GM19099 (cell line): Measurements from ENCODE around the gene PDE1A.

Experiments used
- POLR2A ChIP-seq: IDR thresholded peaks from 3 replicates; pipeline ENCODE4 v1.6.1; 2011; ENCODE audit warnings: low read depth; ENCODE audit not compliant: insufficient read length; ENCODE audit errors: extremely low read depth

PDE1A gene

DNA sequence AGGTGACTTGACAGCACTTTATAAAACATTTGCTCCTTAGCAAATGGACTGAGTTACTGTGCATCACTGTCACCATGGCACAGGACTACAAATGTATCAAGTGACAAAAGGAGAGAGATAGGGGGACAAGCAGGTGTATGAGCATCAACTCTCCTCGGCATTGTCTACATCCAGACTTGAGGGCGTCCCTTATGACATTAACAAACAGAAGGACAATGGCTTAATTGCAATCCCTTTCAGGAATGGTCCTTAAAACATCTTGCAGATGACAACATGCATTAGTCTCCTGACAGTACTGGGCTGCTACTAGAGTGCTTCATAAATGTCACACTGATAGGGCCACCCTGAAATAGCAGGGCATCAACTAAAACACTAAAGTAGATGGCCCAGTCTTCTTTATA lies 198.8 kb downstream of the PDE1A start:
- TF ChIP-seq POLR2A, result no peak

DNA sequence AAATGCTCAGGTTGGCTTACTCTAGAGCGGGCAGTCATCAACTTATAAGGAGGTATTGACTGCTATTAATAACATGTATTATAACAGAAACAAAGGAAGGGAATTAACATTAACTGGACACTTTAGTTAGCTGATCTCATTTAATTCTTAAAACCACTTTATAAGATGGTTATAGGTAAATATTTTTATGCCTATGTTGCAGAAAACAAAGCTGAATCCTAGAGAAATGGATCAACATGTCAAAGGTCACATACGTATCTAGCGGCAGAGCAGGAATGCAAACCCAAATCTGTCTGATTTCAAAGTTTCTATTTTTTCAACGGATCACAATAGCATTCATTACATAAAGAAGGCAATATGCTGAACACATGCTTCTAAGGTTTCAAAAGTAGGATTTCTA lies 200.0 kb downstream of the PDE1A start:
- TF ChIP-seq POLR2A, result no peak

DNA sequence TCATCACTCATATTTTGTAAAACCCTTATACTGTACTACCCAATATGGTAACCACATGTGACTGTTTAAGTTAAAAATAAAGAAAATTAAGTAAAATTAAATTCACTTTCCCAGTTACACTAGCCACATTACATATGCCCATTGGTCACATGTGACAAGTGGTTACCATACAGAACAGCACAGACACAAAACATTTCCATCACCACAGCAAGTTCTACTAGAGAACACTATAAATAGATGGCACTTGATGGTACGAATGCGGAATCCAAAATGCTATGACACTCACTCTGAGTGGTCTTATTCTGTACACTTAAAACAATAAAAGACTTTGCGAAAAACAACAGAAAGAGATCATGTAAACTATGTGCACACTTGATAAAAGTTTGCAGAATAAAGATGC lies 202.2 kb downstream of the PDE1A start:
- TF ChIP-seq POLR2A, result no peak

DNA sequence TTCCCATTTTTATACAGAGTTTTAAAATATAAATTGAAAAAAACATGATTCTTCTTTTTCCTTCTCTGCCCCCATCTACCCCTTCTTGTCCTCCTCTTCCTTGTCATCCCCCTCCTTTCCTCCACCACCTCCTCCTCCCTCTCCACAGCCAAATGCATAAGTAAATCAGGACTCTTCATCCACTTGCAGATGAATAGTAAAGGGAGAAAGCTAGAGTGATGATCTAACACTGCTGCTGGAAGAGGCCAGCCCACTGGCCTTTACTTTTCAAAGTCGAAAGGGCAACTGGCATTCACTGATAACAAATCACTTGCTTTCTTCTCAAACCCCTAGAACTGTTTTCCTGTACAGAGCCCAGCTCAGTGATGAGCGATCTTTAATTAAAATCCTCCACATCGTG lies 205.8 kb downstream of the PDE1A start:
- no peak for TF ChIP-seq POLR2A

DNA sequence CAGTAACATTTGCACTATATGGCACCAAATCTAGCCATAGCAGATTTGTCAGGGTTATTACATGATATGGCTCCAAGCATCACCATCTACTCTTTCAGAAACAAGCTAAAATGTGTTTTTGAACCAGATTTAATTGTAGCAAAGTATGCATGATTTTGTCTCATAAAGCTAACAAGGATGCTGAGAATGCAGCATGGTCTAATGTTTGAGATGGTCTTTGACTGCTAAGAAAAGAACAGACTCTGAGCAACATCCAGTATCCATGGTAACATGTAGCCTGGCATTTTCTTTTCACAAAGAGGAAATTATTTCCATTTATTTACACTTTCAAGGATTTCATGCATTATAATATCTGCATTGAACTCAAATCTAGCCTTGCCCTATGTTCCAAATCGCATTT lies 206.5 kb downstream of the PDE1A start:
- TF ChIP-seq POLR2A, result no peak

DNA sequence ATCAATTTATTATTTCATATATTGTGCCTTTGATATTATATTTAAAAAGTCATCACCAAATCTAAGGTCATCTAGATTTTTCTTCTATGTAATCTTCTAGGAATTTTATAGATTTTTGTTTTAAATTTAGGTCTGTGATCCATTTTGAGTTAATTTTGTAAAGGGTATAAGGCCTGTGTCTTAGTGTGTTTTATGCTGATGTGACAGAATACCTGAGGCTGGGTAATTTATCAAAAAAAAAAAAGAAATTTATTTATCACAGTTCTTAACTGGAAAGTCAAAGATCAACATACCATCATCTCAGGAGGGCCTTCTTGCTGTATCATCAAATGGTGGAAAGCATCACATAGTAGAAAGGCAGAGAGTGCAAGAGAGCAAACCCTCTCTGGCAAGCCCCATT lies 216.2 kb downstream of the PDE1A start:
- no peak for TF ChIP-seq POLR2A

DNA sequence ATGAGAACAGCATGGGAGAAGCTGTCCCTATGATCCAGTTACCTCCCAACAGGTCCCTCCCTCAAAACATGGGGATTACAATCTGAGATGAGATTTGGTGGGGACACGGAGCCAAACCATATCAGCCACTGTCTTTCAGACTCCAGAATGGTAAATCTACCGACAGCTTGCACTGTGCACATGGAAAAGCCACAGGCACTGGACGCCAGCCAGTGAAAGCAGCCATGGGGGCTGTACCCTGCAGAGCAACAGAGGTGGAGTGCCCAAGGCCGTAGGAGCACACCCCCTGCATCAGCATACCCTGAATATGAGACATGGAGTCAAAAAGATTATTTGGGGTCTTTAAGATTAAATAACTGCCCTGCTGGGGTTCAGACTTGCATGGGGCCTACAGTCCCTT lies 218.4 kb downstream of the PDE1A start:
- no peak for TF ChIP-seq POLR2A

DNA sequence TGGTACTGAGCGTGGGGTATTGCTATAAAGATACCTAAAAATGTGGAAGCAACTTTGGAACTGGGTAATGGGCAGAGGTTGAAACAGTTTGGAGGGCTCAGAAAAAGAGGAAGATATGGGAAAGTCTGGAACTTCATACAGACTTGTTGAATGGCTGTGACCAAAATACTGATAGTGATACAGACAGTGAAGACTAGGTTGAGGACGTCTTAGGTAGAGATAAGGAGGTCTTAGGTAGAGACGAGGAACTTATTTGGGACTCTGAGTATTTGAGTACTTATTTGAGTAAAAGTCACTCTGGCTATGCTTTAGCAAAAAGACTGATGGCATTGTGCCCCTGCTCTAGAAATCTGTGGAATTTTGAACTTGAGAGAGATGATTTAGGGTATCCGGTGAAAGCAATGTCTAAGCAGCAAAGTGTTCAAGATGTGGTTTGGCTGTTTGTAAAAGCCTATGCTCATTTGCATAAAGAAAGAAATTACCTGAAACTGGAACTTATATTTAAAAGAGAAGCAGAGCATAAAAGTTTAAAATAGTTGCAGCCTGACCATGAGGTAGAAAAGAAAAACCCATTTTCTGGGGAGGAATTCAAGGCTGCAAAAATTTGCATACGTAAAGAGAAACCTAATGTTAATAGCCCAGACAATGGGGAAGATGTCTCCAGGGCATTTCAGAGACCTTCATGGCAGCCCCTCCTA lies 219.6 kb downstream of the PDE1A start:
- no peak for TF ChIP-seq POLR2A

DNA sequence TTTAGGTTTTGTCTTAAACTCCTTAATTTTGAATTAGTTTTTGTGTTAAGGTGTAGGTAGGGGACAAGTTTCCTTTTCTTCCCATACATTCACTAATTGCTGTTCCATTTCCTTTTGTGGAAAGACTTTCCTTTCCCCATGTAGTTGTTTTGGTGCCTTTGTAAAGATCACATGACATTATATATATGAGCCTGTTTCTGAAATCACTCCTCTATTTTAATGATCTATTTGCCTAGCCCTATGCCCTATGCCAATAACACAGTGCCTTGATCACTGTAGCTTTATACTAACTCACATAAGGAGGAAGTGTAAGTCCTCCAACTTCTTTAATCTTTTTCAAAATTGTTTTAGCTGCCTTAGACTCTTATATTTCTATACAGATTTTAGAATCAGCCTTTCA lies 229.3 kb downstream of the PDE1A start:
- no peak for TF ChIP-seq POLR2A

DNA sequence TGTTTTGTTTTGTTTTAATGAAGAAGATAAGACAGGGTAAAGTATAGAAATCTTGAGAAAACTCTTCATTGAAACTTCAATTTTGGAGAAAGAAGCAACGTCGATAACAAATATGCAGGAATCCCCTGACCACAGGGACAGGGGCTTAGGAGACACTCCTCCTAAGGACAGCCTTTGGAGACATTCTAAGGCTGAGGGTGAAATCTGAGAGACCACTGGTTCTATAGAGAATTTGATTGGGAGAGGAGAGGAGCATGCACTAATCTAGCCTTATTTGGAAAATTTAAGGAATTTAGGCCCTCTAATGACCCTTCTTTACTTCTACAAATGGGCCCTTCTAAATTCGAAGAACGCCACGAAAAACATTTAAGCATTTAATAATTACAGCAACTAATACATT lies 233.5 kb downstream of the PDE1A start:
- no peak for TF ChIP-seq POLR2A

DNA sequence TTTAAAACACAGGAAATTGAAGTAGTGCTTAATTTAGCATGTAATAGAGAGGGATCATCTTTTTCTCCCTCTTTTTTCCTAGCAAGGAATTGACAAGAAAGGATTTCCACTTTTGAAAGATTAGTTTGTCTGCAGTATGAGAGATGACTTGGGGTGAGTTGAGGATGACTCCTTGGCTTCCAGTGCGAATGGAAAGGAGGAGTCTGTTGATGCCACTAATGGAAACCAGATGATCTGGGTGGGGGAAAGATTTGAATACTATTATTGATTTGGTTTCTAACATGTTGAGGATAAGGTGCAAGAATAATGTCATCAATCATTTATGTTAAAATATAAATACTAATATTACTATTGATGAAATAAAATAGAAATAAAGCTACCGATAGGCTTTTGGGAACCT lies 235.8 kb downstream of the PDE1A start:
- no peak for TF ChIP-seq POLR2A

DNA sequence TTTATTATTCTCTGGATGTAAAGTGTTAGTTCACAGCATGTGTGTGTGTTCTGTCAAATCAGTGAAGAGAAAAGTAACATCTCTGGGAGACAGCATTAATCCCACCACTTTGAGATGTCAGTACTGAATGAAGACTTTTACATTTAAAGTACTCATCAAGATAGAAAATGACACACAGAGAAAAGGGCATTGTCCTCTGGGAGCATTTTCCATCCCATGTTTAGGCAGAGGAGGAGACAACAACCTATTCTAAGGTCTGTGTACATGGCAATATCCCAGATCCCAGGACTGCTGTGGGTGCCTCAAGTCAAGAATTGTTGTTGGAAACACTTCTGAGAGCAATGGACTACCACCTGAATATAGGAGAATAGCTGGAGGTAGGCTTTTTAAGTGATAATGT lies 239.7 kb downstream of the PDE1A start:
- TF ChIP-seq POLR2A, result no peak

DNA sequence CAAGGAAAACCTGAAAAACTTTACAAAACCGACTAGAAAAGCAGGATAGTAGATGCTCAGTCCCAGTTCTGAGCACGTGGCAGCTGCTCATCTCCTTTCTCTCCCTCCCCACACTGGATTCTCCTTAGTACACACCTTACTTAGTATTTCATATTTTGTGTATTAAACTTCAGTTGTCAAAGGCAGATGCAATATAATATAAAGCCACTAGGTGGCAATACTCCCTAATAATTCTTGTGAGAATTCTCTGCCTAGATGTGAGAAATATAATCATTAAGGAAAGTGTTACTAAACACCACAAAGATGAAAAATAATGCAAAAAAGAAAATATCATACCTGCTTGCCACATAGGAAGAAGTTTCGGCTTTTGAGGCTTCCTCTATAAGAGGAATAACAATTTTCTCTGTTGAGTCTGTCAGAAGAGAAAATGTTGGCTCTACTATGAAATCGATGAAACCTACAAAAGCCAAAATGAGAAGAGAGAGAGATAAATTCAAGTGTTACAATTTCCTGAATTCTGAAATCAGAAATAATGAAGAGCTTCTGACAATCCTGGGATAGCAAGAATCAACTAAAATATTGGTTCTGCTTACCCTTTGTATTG lies 240.6 kb downstream of the PDE1A start:
- TF ChIP-seq POLR2A, result no peak

DNA sequence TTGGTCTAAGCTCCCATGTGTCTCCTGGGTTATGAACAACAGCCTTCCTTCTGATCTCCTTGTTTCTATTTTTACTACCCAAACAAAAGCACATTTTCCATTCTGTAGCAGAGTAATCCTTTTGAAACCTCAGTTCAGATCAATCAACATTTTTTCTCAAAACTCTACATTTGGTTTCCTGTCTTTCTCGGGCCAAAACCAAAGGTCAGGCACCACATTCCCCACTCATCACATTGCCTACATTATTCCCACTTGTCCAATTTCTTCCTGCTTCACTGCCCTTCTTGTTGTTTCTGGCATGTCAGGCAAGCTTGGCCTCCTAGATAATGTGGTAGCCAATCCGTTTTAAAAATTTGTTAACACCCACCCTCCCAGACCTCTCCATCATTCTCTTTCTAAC lies 244.4 kb downstream of the PDE1A start:
- TF ChIP-seq POLR2A, result no peak

DNA sequence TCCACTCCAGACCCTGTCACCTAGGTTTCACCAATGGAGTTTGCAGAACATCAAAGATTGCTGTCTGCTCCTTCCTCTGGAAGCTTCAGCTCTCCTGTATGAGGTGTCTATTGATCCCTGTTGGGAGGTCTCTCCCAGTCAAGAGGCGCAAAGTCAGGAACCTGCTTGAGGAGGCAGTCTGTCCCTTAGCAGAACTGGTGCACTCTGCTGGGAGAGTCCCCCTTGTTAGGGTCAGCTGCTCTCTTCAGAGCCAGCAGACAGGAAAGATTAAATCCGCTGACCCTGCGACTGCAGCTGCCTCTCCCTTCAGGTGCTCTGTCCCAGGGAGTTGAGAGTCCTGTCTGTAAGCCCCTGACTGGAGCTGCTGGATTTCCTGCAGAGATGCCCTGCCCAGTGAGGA lies 245.5 kb downstream of the PDE1A start:
- no peak for TF ChIP-seq POLR2A

DNA sequence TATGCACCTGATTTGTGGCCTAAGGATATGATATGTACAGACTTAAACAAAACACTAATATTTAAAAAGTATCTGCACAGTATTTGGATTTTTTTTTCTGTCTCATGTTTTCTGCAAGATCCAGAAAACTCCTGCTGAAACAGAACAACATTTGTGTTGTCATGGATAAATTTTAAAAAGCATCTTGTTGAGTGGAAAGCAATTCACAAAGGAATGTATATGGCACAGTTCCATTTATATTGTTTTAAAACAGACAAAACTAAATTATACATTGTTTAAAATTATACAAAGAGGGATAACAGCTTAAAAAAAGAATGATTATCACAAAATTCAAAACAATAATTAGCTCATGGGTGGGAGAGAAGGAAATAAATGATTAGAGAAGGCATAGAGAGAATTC lies 247.7 kb downstream of the PDE1A start:
- no peak for TF ChIP-seq POLR2A

DNA sequence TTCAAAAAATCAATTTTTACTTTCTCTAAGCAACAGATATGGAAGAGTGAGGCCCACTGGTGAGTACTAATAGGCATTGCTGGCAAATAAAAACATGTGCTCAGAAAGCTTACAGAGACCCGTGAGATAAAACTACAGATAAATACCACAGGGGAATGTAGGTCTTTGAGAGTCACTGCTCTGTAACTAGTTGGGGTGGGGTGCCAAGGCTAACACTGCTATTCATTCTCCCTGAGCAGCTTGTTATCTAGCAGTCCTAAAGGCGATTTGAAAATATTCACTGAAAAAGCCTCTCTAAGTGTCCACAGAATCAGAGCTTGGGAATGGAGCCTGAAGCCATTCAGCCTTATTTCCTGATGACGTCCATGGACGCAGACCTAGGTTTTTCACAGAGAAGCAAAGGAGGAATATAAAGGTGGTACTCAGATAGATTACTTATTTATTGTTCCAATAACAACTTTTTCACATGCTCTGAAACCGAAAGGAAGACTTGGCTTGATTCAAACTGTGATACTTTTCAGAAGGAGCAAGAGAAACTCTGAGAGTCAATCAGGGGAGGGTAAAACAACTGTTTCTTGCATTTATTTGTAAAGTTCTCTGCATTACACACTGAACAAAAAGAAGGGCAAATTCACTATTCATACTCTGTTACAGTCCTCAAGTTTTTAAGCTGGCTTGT lies 252.8 kb downstream of the PDE1A start:
- no peak for TF ChIP-seq POLR2A

DNA sequence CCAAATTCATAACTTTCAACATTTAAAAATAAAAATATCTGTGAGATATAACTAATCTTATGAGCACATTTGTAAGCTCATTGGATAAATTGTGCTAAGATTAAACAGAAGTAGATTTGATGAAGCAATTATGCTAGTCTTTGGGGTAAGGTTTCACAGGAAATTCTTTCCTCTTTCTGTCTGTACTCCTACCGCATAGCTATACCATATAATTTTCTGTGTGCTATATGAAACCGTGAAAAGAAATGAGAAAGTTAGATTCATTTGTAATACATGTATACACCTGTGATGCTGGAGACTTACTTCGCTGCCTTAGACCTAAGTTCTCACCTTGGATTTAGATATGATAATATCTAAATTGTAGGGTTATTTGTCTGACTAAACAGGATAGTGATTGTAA lies 256.5 kb downstream of the PDE1A start:
- no peak for TF ChIP-seq POLR2A
